GM13977 (cell line): ENCODE measurements around the gene SCN3B.

Experiments
- DNase-seq: peaks from one replicate; pipeline ENCODE4 v3.0.0; 2012; ENCODE audit warnings: low spot score
- in situ Hi-C: fragments of 300-500 bp; cut with MboI; formaldehyde crosslinking; loops from one replicate; pipeline ENCODE4 v1.12.0; 2022; ENCODE audit warnings: low sequenced_read_pairs, low pct_unique_long_range_greater_than_20kb, mixed read lengths, inconsistent platforms; ENCODE audit not compliant: unreplicated experiment
- TF ChIP-seq, protein P1 (sequence below): IDR thresholded peaks from 2 replicates; pipeline ENCODE4 v1.5.1; 2012; ENCODE audit warnings: mild to moderate bottlenecking, control low read depth; ENCODE audit not compliant: insufficient read depth; ENCODE audit errors: extremely low read depth, missing control alignments

SCN3B gene

DNA sequence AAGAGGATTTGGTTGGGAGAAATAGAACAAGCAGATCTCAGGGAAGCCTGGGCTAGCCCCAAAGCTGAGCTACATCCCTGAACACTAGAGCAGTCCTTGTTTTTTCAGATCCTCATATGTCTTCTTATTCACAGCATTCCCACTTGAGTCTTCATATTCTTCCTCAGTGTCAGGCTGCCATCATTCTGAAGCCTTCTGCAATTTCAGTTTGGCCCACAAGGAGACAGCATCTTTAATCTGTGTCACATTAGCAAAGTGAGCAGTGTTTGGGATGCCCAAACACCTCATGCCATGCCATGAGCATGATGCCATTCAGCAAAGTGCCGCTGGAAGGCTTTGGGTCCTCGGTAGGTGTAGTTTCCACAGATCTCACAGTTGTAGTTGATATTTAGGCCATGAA, 56.6 kb downstream of the SCN3B start:
- TF ChIP-seq, protein P1, sequence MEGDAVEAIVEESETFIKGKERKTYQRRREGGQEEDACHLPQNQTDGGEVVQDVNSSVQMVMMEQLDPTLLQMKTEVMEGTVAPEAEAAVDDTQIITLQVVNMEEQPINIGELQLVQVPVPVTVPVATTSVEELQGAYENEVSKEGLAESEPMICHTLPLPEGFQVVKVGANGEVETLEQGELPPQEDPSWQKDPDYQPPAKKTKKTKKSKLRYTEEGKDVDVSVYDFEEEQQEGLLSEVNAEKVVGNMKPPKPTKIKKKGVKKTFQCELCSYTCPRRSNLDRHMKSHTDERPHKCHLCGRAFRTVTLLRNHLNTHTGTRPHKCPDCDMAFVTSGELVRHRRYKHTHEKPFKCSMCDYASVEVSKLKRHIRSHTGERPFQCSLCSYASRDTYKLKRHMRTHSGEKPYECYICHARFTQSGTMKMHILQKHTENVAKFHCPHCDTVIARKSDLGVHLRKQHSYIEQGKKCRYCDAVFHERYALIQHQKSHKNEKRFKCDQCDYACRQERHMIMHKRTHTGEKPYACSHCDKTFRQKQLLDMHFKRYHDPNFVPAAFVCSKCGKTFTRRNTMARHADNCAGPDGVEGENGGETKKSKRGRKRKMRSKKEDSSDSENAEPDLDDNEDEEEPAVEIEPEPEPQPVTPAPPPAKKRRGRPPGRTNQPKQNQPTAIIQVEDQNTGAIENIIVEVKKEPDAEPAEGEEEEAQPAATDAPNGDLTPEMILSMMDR, result no peak
- DNase-seq, result no peak
- in situ Hi-C loops, result no loop called here

GRCh38 chr11:123594921-123595320, 59.5 kb downstream of the SCN3B start:
- in situ Hi-C loops, result no loop called here
- DNase-seq, result no peak
- TF ChIP-seq, protein P1, result no peak

DNA sequence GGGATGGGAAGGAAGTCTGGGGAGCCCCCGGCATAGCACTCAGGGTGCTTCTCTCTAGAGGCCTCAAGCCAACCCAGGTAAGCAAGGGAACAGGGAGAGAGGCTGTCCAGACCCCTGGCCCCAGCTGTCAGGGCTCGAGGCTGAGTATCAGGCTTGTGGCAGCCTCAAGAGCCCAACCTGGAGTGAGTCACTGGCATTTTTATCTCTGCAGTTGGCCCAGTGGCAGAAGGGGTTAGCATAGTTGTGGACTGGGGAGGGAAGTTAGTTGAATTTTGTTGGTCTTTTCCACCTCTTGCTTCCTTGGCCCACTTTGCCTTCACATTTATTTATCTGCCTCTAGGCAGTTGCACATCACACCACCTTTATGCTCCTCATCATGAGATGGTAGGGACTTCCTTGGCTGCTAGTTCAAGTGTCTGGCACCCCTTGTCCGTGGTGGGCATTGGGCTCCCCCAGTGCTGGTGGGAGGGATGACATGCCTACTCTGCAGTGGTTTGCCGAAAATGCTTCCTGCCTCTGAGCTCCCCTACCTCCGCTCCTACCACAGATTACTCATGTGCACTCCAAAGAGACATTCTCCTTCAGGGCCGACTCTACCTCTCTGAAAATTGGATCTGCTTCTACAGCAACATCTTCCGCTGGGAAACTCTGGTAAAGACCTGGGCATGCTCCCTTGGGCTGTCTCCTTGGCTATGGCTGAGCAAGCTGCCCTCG, 60.1 kb downstream of the SCN3B start:
- TF ChIP-seq, protein P1, result no peak
- DNase-seq, result no peak
- in situ Hi-C loops, result no loop called here

DNA sequence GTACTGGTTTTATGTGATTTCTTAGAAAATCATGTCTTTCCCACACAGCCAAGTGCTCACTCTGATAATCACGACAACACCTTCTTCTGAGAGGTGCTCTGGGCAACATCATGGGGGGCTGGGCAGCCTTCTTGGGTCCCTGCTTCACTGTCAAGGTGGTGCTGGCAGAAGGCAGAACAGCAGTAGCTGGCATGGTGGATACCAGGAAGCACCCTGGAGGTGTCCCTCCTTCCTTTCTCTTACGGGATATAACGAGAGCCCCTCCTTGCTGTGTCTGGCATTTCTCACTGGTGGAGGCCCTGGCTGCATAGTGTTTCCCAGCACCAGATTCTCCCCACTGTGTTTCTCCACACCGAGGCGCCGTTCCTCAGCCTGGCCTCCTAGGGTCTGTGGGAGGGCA, 60.9 kb downstream of the SCN3B start:
- TF ChIP-seq, protein P1, result no peak
- in situ Hi-C loops, result no loop called here
- no peak for DNase-seq

- no peak for DNase-seq
- TF ChIP-seq, protein P1, result no peak
- in situ Hi-C loops, result no loop called here
Observed at GRCh38 chr11:123590296-123590912, 64.0 kb downstream of the SCN3B start.

- TF ChIP-seq, protein P1, result no peak
- no peak for DNase-seq
- in situ Hi-C loops, result no loop called here
Observed at GRCh38 chr11:123588864-123589262, 65.6 kb downstream of the SCN3B start.
